Large intestine (tissue), 12 donors: Measurements from ENCODE around the gene NACA. TPM values are rescaled to one million over a fixed set of nuclear protein-coding genes. Genes with fewer than 3 reads are reported as not detected.

ENCODE experiments used
- DNase-seq, 2 donors: peaks; one replicate each; pipeline versions ENCODE4 v3.0.0 to v3.0.0-alpha.2; 2013
- H3K27ac ChIP-seq: one replicate; pipeline ENCODE4 v1.5.1; 2013; ENCODE audit warnings: low read length
- H3K27me3 ChIP-seq: 2 replicates; pipeline ENCODE4 v1.6.1; 2013; ENCODE audit warnings: low read length; ENCODE audit not compliant: control insufficient read depth, insufficient read depth
- H3K36me3 ChIP-seq: 2 replicates; pipeline ENCODE4 v1.6.1; 2013; ENCODE audit warnings: low read length; ENCODE audit not compliant: control insufficient read depth, insufficient read depth
- H3K4me1 ChIP-seq: one replicate; pipeline ENCODE4 v1.6.1; 2013; ENCODE audit warnings: low read length; ENCODE audit not compliant: control insufficient read depth, insufficient read depth
- H3K4me3 ChIP-seq: one replicate; pipeline ENCODE4 v1.5.1; 2013; ENCODE audit warnings: low read length
- H3K9me3 ChIP-seq: one replicate; pipeline ENCODE4 v1.6.1; 2013; ENCODE audit warnings: mild to moderate bottlenecking, low read depth, low read length, moderate library complexity; ENCODE audit not compliant: control insufficient read depth
- WGBS: methylation state at CpG from one replicate; pipeline ENCODE4 v1.1.5; 2013; ENCODE audit warnings: low lambda C conversion rate; ENCODE audit not compliant: insufficient coverage; 5-methylcytosine and 5-hydroxymethylcytosine counted together
- long read RNA-seq, 11 donors: transcript quantifications; one replicate each; lab custom pipeline, GENCODE V29; 2026
- polyA plus RNA-seq: library from polyadenylated mRNA; unstranded; fragments of 120-200 nt; gene quantifications from one replicate; pipeline ENCODE4 v1.2.1, GENCODE V29; 2013

NACA gene
- polyA plus RNA-seq = 2,608 TPM
- long read RNA-seq, donor 1, transcript NACA-201 (8 exons, 2,690 nt) = major isoform, 336 of 513 reads
- long read RNA-seq, donor 1, transcript NACA-204 (8 exons, 802 nt) = minor isoform, 21 of 513 reads
- long read RNA-seq, donor 1, transcript NACA-202 (8 exons, 1,059 nt) = minor isoform, 12 of 513 reads
- long read RNA-seq, donor 1, partial matches to known transcripts = 129 of 513 reads
- long read RNA-seq, donor 1, other reads (novel, unspliced or antisense) = 12 of 513 reads
- long read RNA-seq, donor 2, transcript NACA-204 (8 exons, 802 nt) = minor isoform, 37 of 1,171 reads
- long read RNA-seq, donor 2, transcript NACA-202 (8 exons, 1,059 nt) = minor isoform, 31 of 1,171 reads
- long read RNA-seq, donor 2, transcript NACA-201 (8 exons, 2,690 nt) = major isoform, 698 of 1,171 reads
- long read RNA-seq, donor 2, partial matches to known transcripts = 345 of 1,171 reads
- long read RNA-seq, donor 2, other reads (novel, unspliced or antisense) = 50 of 1,171 reads
- long read RNA-seq, donor 3 = 0 reads
- long read RNA-seq, donor 4, transcript NACA-201 (8 exons, 2,690 nt) = major isoform, 88 of 122 reads
- long read RNA-seq, donor 4, partial matches to known transcripts = 31 of 122 reads
- long read RNA-seq, donor 4, other reads (novel, unspliced or antisense) = 0 of 122 reads
- long read RNA-seq, donor 5, transcript NACA-204 (8 exons, 802 nt) = minor isoform, 12 of 419 reads
- long read RNA-seq, donor 5, transcript NACA-202 (8 exons, 1,059 nt) = minor isoform, 11 of 419 reads
- long read RNA-seq, donor 5, transcript NACA-201 (8 exons, 2,690 nt) = major isoform, 297 of 419 reads
- long read RNA-seq, donor 5, partial matches to known transcripts = 88 of 419 reads
- long read RNA-seq, donor 5, other reads (novel, unspliced or antisense) = 7 of 419 reads
- long read RNA-seq, donor 6, transcript NACA-217 (3 exons, 544 nt) = minor isoform, 10 of 1,220 reads
- long read RNA-seq, donor 6, transcript NACA-201 (8 exons, 2,690 nt) = major isoform, 635 of 1,220 reads
- long read RNA-seq, donor 6, transcript NACA-204 (8 exons, 802 nt) = minor isoform, 30 of 1,220 reads
- long read RNA-seq, donor 6, transcript NACA-202 (8 exons, 1,059 nt) = minor isoform, 29 of 1,220 reads
- long read RNA-seq, donor 6, partial matches to known transcripts = 457 of 1,220 reads
- long read RNA-seq, donor 6, other reads (novel, unspliced or antisense) = 45 of 1,220 reads
- long read RNA-seq, donor 7, transcript NACA-202 (8 exons, 1,059 nt) = minor isoform, 5 of 465 reads
- long read RNA-seq, donor 7, transcript NACA-201 (8 exons, 2,690 nt) = major isoform, 273 of 465 reads
- long read RNA-seq, donor 7, transcript NACA-204 (8 exons, 802 nt) = minor isoform, 15 of 465 reads
- long read RNA-seq, donor 7, partial matches to known transcripts = 161 of 465 reads
- long read RNA-seq, donor 7, other reads (novel, unspliced or antisense) = 0 of 465 reads
- long read RNA-seq, donor 8, transcript NACA-219 (4 exons, 768 nt) = minor isoform, 7 of 1,570 reads
- long read RNA-seq, donor 8, transcript NACA-201 (8 exons, 2,690 nt) = major isoform, 918 of 1,570 reads
- long read RNA-seq, donor 8, transcript NACA-202 (8 exons, 1,059 nt) = minor isoform, 32 of 1,570 reads
- long read RNA-seq, donor 8, transcript NACA-204 (8 exons, 802 nt) = minor isoform, 44 of 1,570 reads
- long read RNA-seq, donor 8, partial matches to known transcripts = 496 of 1,570 reads
- long read RNA-seq, donor 8, other reads (novel, unspliced or antisense) = 58 of 1,570 reads
- long read RNA-seq, donor 9, transcript NACA-202 (8 exons, 1,059 nt) = minor isoform, 25 of 1,395 reads
- long read RNA-seq, donor 9, transcript NACA-204 (8 exons, 802 nt) = minor isoform, 33 of 1,395 reads
- long read RNA-seq, donor 9, transcript NACA-217 (3 exons, 544 nt) = minor isoform, 13 of 1,395 reads
- long read RNA-seq, donor 9, transcript NACA-201 (8 exons, 2,690 nt) = major isoform, 772 of 1,395 reads
- long read RNA-seq, donor 9, partial matches to known transcripts = 475 of 1,395 reads
- long read RNA-seq, donor 9, other reads (novel, unspliced or antisense) = 63 of 1,395 reads
- long read RNA-seq, donor 10, transcript NACA-201 (8 exons, 2,690 nt) = major isoform, 764 of 1,288 reads
- long read RNA-seq, donor 10, transcript NACA-204 (8 exons, 802 nt) = minor isoform, 49 of 1,288 reads
- long read RNA-seq, donor 10, transcript NACA-219 (4 exons, 768 nt) = minor isoform, 7 of 1,288 reads
- long read RNA-seq, donor 10, transcript NACA-202 (8 exons, 1,059 nt) = minor isoform, 31 of 1,288 reads
- long read RNA-seq, donor 10, partial matches to known transcripts = 370 of 1,288 reads
- long read RNA-seq, donor 10, other reads (novel, unspliced or antisense) = 51 of 1,288 reads
- long read RNA-seq, donor 11, transcript NACA-204 (8 exons, 802 nt) = minor isoform, 17 of 761 reads
- long read RNA-seq, donor 11, transcript NACA-201 (8 exons, 2,690 nt) = major isoform, 487 of 761 reads
- long read RNA-seq, donor 11, transcript NACA-202 (8 exons, 1,059 nt) = minor isoform, 13 of 761 reads
- long read RNA-seq, donor 11, partial matches to known transcripts = 226 of 761 reads
- long read RNA-seq, donor 11, other reads (novel, unspliced or antisense) = 10 of 761 reads

DNA sequence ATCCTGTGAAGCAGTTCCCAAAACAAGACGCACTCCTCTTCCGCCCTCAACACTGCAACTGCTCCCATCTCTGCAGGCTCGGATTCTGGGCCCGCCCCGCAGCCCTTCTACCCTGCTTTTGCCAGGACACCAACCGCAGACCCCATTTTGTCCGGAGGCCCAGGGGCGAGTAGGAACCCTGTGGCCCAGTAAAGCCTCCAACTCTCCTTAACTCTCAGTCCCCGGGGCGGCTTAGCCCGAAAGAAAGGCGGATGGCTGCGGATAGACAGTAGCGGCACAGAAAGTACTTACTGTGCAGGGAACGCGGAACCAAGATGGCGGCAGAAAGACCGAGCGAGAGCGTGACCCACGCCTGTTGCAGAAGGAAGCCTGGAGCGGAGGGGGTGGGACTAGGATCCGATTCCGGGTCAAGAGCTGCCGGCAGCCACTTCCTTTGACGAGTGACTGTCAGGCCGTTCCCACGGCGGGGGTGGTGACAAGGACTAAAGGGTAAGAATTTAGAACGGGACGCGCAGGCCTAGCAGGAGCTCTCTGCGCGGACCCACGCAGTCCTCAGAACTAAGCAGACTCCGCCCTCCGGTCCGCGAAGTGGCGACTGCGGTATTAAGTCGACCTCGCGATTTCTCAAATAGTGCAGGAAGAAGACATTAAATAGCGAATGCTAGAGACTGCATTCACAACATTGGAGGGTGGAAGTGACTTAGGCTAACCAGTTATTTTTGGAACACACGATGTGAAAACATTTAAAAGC, at the start of gene NACA:
NACA (minus strand) TSS at position 328 of the 751 bp plus-strand sequence. CDS start 778 bp downstream, outside the sequence.
- Histone ChIP-seq H3K4me3 (peak within 1 kb of the TSS; percentile 88), H3K27me3 (no peaks in the 10 kb centered on the region), H3K36me3 (peaks cover 23% of the 10 kb centered on the region), H3K4me1 (peaks cover 28% of the 10 kb centered on the region), H3K27ac (peak within 1 kb of the TSS; percentile 88), H3K9me3 (no peaks in the 10 kb centered on the region)
- DNase-seq = peak; percentile 98
- WGBS = 0% methylated on average over 3 of the region's 46 CpGs

DNA sequence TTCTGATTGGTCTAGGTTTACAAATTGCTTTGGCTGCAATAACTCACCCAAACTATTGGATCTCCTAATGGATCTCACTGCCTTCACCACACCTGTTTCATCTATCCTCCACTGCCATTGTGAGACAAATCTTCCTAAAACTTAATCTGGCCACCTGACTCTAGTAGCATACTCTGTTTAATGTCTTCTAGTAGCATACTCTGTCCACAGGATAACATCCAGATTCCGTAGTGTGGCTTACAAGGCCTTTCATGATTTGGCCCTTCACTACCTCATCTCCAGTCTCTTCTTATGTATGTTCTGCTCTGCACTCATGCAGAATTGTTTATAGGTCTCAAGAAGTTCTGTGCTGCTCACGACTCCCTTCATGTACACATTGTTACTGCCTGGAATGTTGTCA, 48.0 kb upstream of the NACA start:
- Histone ChIP-seq H3K4me1 (no peaks in the 10 kb centered on the region), H3K27ac (no peak overlapping the region), H3K36me3 (no peaks in the 10 kb centered on the region), H3K4me3 (no peak overlapping the region), H3K9me3 (no peaks in the 10 kb centered on the region), H3K27me3 (no peaks in the 10 kb centered on the region)
- DNase-seq = no peak
- WGBS = no CpG with 5 or more reads among the region's 2 CpGs

GRCh38 chr12:56772625-56773024, 47.5 kb upstream of the NACA start:
- Histone ChIP-seq H3K27ac (no peak overlapping the region), H3K27me3 (no peaks in the 10 kb centered on the region), H3K4me3 (no peak overlapping the region), H3K9me3 (no peaks in the 10 kb centered on the region), H3K36me3 (no peaks in the 10 kb centered on the region), H3K4me1 (no peaks in the 10 kb centered on the region)
- no peak for DNase-seq
- no CpG with 5 or more reads among the region's 5 CpGs for WGBS

- H3K27ac ChIP-seq = no peak overlapping the region
Observed at GRCh38 chr12:56769868-56770267, 44.8 kb upstream of the NACA start.

DNA sequence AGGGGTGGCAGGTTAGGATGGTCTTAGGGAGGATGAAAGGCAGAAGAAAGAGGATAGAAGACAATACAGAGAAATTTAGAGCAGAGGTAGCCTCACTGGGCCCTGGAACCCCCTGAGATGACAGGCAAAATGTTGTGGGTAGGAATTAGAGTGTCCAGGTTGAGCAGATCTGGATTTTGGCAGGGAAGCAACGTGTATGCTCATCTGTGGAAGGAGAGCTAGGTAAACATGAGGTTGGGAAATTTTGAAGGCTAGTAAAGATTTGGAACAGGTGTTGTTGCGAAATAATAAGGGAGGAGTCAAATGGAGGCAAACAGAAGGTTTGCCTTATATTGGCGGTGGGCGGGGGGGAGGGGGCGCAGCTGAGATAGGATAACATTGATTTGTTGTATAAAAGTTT, 43.3 kb upstream of the NACA start:
- Histone ChIP-seq H3K9me3 (no peaks in the 10 kb centered on the region), H3K27me3 (no peaks in the 10 kb centered on the region), H3K4me3 (no peak overlapping the region), H3K4me1 (no peaks in the 10 kb centered on the region), H3K36me3 (no peaks in the 10 kb centered on the region), H3K27ac (no peak overlapping the region)
- 81% methylated on average over 2 of the region's 5 CpGs for WGBS
- no peak for DNase-seq

More at GRCh38 chr12:56769868-56770267, 44.8 kb upstream of the NACA start:
- WGBS = no CpG with 5 or more reads among the region's 3 CpGs
- no peak for DNase-seq
- Histone ChIP-seq H3K27me3 (no peaks in the 10 kb centered on the region), H3K9me3 (no peaks in the 10 kb centered on the region), H3K4me1 (no peaks in the 10 kb centered on the region), H3K4me3 (no peak overlapping the region), H3K36me3 (no peaks in the 10 kb centered on the region)

DNA sequence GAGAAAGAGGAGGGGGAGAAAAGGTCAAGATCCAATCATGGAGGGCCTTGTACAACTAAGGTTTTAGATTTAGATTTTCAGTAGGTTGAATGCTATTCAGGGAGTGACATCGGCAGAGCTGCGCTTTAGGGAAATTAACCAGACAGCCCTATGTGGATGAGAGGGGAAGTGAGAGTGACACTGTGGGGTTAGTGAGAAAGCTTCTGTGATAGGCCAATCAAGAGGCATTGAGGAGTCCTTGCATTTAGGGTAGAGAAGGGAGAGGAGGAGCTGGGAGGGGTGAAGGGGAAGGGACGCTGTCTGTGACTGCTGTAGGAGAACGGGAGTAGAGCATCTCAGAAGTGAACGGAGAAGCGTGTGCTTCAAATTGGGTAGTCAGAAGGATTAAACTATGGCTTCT, 41.4 kb upstream of the NACA start:
- H3K27me3 ChIP-seq = no peaks in the 10 kb centered on the region
- H3K4me3 ChIP-seq = no peak overlapping the region
- H3K36me3 ChIP-seq = no peaks in the 10 kb centered on the region
- WGBS = 84% methylated on average over 5 of the region's 6 CpGs
- no peak overlapping the region for H3K27ac ChIP-seq
- H3K9me3 ChIP-seq = no peaks in the 10 kb centered on the region
- no peaks in the 10 kb centered on the region for H3K4me1 ChIP-seq
- DNase-seq = no peak

GRCh38 chr12:56763753-56764657, 38.9 kb upstream of the NACA start:
- Histone ChIP-seq H3K4me1 (no peaks in the 10 kb centered on the region), H3K36me3 (no peaks in the 10 kb centered on the region), H3K9me3 (no peaks in the 10 kb centered on the region), H3K4me3 (no peak overlapping the region), H3K27me3 (no peaks in the 10 kb centered on the region), H3K27ac (no peak overlapping the region)
- DNase-seq = no peak
- 100% methylated on average over 1 of the region's 5 CpGs for WGBS
